IMR-90 (cell line): Measurements from ENCODE around the gene ULBP1. TPM values are rescaled to one million over a fixed set of nuclear protein-coding genes. Genes with fewer than 3 reads are reported as not detected.

Experiments
- ATAC-seq: fragments of 200-7000 bp; cut with Tn5 transposase; 2 replicates; pipeline ENCODE4 v1.9.1; 2020; ENCODE audit warnings: low read depth, mild to moderate bottlenecking, moderate library complexity
- BruUV-seq: library from RNA; stranded (reverse); fragments of 400-500 nt; replicated peaks from 2 replicates; lab custom pipeline; 2021; lab: Mats Ljungman, UMichigan
- CTCF ChIA-PET: fragments of 300-600 bp; formaldehyde crosslinking; extraction: SDS; loops from one replicate; lab custom pipeline; 2021; ENCODE audit warnings: antibody characterized with exemption; lab: Yijun Ruan, JAX
- POLR2A ChIA-PET: fragments of 300-600 bp; sonication (Branson Sonifier 250); formaldehyde crosslinking; loops from one replicate; lab custom pipeline; 2022; ENCODE audit warnings: antibody characterized with exemption; ENCODE audit not compliant: unreplicated experiment; lab: Charles Lee
- DNase-seq: peaks from one replicate; pipeline ENCODE4 v3.0.0; 2013
- H2AFZ ChIP-seq: replicated peaks from 2 replicates; pipeline ENCODE3; 2013; ENCODE audit warnings: low read length, mild to moderate bottlenecking; ENCODE audit not compliant: poor library complexity
- H2AK5ac ChIP-seq: 2 replicates; pipeline ENCODE4 v1.6.1; 2013; ENCODE audit warnings: low read depth, low read length, inconsistent platforms
- H2AK9ac ChIP-seq: replicated peaks from 2 replicates; pipeline ENCODE3; 2013; ENCODE audit warnings: mild to moderate bottlenecking, low read depth, low read length, moderate library complexity; ENCODE audit not compliant: poor library complexity
- H2BK120ac ChIP-seq: 2 replicates; pipeline ENCODE4 v1.6.1; 2013; ENCODE audit warnings: low read depth, low read length, inconsistent platforms
- H2BK15ac ChIP-seq: 3 replicates; pipeline ENCODE4 v1.6.1; 2013; ENCODE audit warnings: low read depth, low read length, inconsistent platforms
- H2BK20ac ChIP-seq: 2 replicates; pipeline ENCODE4 v1.6.1; 2013; ENCODE audit warnings: low read depth, mild to moderate bottlenecking, inconsistent platforms, low read length, moderate library complexity
- H2BK5ac ChIP-seq: 2 replicates; pipeline ENCODE4 v1.6.1; 2013; ENCODE audit warnings: mild to moderate bottlenecking, low read depth, low read length, inconsistent platforms; ENCODE audit not compliant: poor library complexity, severe bottlenecking
- H3K14ac ChIP-seq: replicated peaks from 2 replicates; pipeline ENCODE4 v1.6.1; 2013; ENCODE audit warnings: low read depth, low read length, inconsistent platforms
- H3K18ac ChIP-seq: 2 replicates; pipeline ENCODE4 v1.6.1; 2013; ENCODE audit warnings: low read depth, low read length, control low read depth
- H3K23ac ChIP-seq: 2 replicates; pipeline ENCODE4 v1.6.1; 2013; ENCODE audit warnings: low read depth, low read length, inconsistent platforms
- H3K27ac ChIP-seq: 2 replicates; pipeline ENCODE4 v1.5.1; 2013; ENCODE audit warnings: mild to moderate bottlenecking, control low read depth, low read length; ENCODE audit not compliant: insufficient read depth
- H3K27me3 ChIP-seq: 2 replicates; pipeline ENCODE4 v1.6.1; 2013; ENCODE audit warnings: low read length; ENCODE audit not compliant: control insufficient read depth, insufficient read depth
- H3K36me3 ChIP-seq: 2 replicates; pipeline ENCODE4 v1.6.1; 2013; ENCODE audit warnings: low read length, mixed read lengths; ENCODE audit not compliant: control insufficient read depth, insufficient read depth
- H3K4ac ChIP-seq: 2 replicates; pipeline ENCODE4 v1.6.1; 2013; ENCODE audit warnings: low read depth, low read length, inconsistent platforms
- H3K4me1 ChIP-seq: 2 replicates; pipeline ENCODE4 v1.6.1; 2013; ENCODE audit warnings: low read length, mixed read lengths; ENCODE audit not compliant: control insufficient read depth, insufficient read depth
- H3K4me2 ChIP-seq: 2 replicates; pipeline ENCODE4 v1.6.1; 2013; ENCODE audit warnings: low read depth, mild to moderate bottlenecking, control low read depth, low read length, moderate library complexity
- H3K4me3 ChIP-seq: 2 replicates; pipeline ENCODE4 v1.5.1; 2013; ENCODE audit warnings: low read depth, mild to moderate bottlenecking, control low read depth, low read length, moderate library complexity; ENCODE audit not compliant: insufficient read depth
- H3K56ac ChIP-seq: 2 replicates; pipeline ENCODE4 v1.6.1; 2013; ENCODE audit warnings: low read length, inconsistent platforms; ENCODE audit not compliant: insufficient read depth; ENCODE audit errors: extremely low read depth
- H3K79me1 ChIP-seq, 2 experiments: 2 replicates each; pipeline ENCODE4 v1.6.1; 2013; ENCODE audit warnings: low read length in 2 of 2, inconsistent platforms in 1 of 2, low read depth in 1 of 2
- H3K9ac ChIP-seq: 2 replicates; pipeline ENCODE4 v1.6.1; 2013; ENCODE audit warnings: low read depth, low read length, control low read depth
- H3K9me1 ChIP-seq: 2 replicates; pipeline ENCODE4 v1.6.1; 2013; ENCODE audit warnings: low read length, inconsistent platforms; ENCODE audit not compliant: insufficient read depth
- H3K9me3 ChIP-seq: 2 replicates; pipeline ENCODE4 v1.6.1; 2013; ENCODE audit warnings: low read length; ENCODE audit not compliant: control insufficient read depth, insufficient read depth
- H4K20me1 ChIP-seq: 2 replicates; pipeline ENCODE4 v1.6.1; 2013; ENCODE audit warnings: low read length, inconsistent platforms; ENCODE audit not compliant: insufficient read depth
- H4K5ac ChIP-seq: 2 replicates; pipeline ENCODE4 v1.6.1; 2013; ENCODE audit warnings: mild to moderate bottlenecking, low read depth, low read length, control low read depth
- H4K8ac ChIP-seq, 2 experiments: 2 replicates each; pipeline ENCODE4 v1.6.1; 2013; ENCODE audit warnings: low read depth in 2 of 2, low read length in 2 of 2, control low read depth in 1 of 2, inconsistent platforms in 1 of 2
- H4K91ac ChIP-seq: 2 replicates; pipeline ENCODE4 v1.6.1; 2013; ENCODE audit warnings: low read depth, low read length, inconsistent platforms; ENCODE audit not compliant: insufficient read depth
- BHLHE40 ChIP-seq: fragments of 150-350 bp; IDR thresholded peaks from 2 replicates; pipeline ENCODE4 v1.6.1; 2016; ENCODE audit warnings: mild to moderate bottlenecking, low read depth, low read length
- CHD1 ChIP-seq: IDR thresholded peaks from 2 replicates; pipeline ENCODE4 v1.6.1; 2012; ENCODE audit warnings: low read depth, low read length, improper control_type of control experiment
- CTCF ChIP-seq: conservative IDR thresholded peaks from 2 replicates; pipeline ENCODE4 v1.5.1; 2012; ENCODE audit warnings: mild to moderate bottlenecking, low read depth, low read length, improper control_type of control experiment
- ELK1 ChIP-seq: fragments of 150-350 bp; IDR thresholded peaks from 2 replicates; pipeline ENCODE4 v1.6.1; 2016; ENCODE audit warnings: low read depth, mild to moderate bottlenecking, low read length, moderate library complexity, borderline replicate concordance
- MAFK ChIP-seq: IDR thresholded peaks from 2 replicates; pipeline ENCODE4 v1.6.1; 2012; ENCODE audit warnings: low read depth, low read length, improper control_type of control experiment
- MAZ ChIP-seq: IDR thresholded peaks from 2 replicates; pipeline ENCODE4 v1.6.1; 2012; ENCODE audit warnings: low read depth, mild to moderate bottlenecking, low read length, improper control_type of control experiment, moderate library complexity, borderline replicate concordance
- POLR2A ChIP-seq: IDR thresholded peaks from 2 replicates; pipeline ENCODE4 v1.6.1; 2012; ENCODE audit warnings: mild to moderate bottlenecking, low read depth, low read length
- RCOR1 ChIP-seq: IDR thresholded peaks from 2 replicates; pipeline ENCODE4 v1.6.1; 2012; ENCODE audit warnings: mild to moderate bottlenecking, low read length, improper control_type of control experiment; ENCODE audit not compliant: insufficient replicate concordance
- SMC3 ChIP-seq: fragments of 150-350 bp; IDR thresholded peaks from 2 replicates; pipeline ENCODE4 v1.6.1; 2016; ENCODE audit warnings: low read depth, mild to moderate bottlenecking, antibody characterized with exemption, low read length, moderate library complexity
- WGBS, 2 experiments: methylation state at CpG; one replicate each; pipeline versions ENCODE4 v1.1.5 to v1.1.7; 2013; ENCODE audit warnings: missing lambda C conversion rate in 2 of 2; ENCODE audit not compliant: insufficient read length in 1 of 2; ENCODE audit errors: extremely low coverage in 2 of 2; 5-methylcytosine and 5-hydroxymethylcytosine counted together
- dilution Hi-C: fragments of 300-500 bp; cut with HindIII; formaldehyde crosslinking; loops from one replicate; pipeline ENCODE4 v1.14.3; 2018; ENCODE audit warnings: low sequenced_read_pairs; ENCODE audit not compliant: unreplicated experiment
- in situ Hi-C: fragments of 300-500 bp; cut with MboI; formaldehyde crosslinking; loops from 3 replicates; pipeline ENCODE4 v1.14.3; 2019; ENCODE audit warnings: low sequenced_read_pairs, inconsistent platforms, mixed read lengths
- intact Hi-C: fragments of 100-400 bp; cut with micrococcal nuclease; formaldehyde crosslinking; loops from 2 replicates; pipeline ENCODE4 v1.10.0; 2022
- polyA plus RNA-seq, 3 experiments: library from polyadenylated mRNA; depleted of rRNA; stranded (reverse); fragments of >200 nt; gene quantifications; 2 replicates each; pipeline ENCODE4 v1.2.3, GENCODE V29; 2012; ENCODE audit warnings: low replicate concordance in 1 of 3
- total RNA-seq: library from RNA; depleted of rRNA; stranded (reverse); fragments of >200 nt; gene quantifications from 2 replicates; pipeline ENCODE4 v1.2.3, GENCODE V29; 2012
- TF ChIP-seq, protein P1 (sequence below): fragments of 150-350 bp; IDR thresholded peaks from 2 replicates; pipeline ENCODE4 v1.6.1; 2017; ENCODE audit warnings: mild to moderate bottlenecking, antibody characterized with exemption, low read length, low read depth

Gene ULBP1
- total and polyA plus RNA-seq, 2 of the 4 experiments (the other 2 are of a cell fraction): 0.18 to 0.87 TPM

GRCh38 chr6:149987602-149988107 is 23.9 kb downstream of the ULBP1 start:
- intact Hi-C loops (no loop called here), in situ Hi-C loops (no loop called here), dilution Hi-C loops (no loop called here)
- no peak overlapping the region for H2AK5ac ChIP-seq
- H3K4me2 ChIP-seq: no peak overlapping the region
- no peak overlapping the region for H3K4me3 ChIP-seq
- no peak overlapping the region for H2BK5ac ChIP-seq
- H3K4me1 ChIP-seq: no peaks in the 10 kb centered on the region
- H3K27ac ChIP-seq: no peak overlapping the region
- no peak overlapping the region for H3K9ac ChIP-seq
- POLR2A ChIA-PET: no interaction called here
- CTCF ChIA-PET: no interaction called here
- DNase-seq: no peak
- H4K20me1 ChIP-seq: no peaks in the 10 kb centered on the region; the same call in 1 of the 2 replicates
- no peak overlapping the region for H2AFZ ChIP-seq
- ATAC-seq: no peak
- peaks cover 76% of the 10 kb centered on the region for H3K27me3 ChIP-seq
- H3K36me3 ChIP-seq: no peaks in the 10 kb centered on the region
- no peaks in the 10 kb centered on the region for H3K79me1 ChIP-seq
- no peak overlapping the region for H3K14ac ChIP-seq
- H3K9me1 ChIP-seq: no peaks in the 10 kb centered on the region
- TF ChIP-seq SMC3 (no peak), CHD1 (no peak), POLR2A (no peak), CTCF (no peak), MAZ (no peak), MAFK (no peak), BHLHE40 (no peak), ELK1 (no peak), RCOR1 (no peak)
- TF ChIP-seq, protein P1, sequence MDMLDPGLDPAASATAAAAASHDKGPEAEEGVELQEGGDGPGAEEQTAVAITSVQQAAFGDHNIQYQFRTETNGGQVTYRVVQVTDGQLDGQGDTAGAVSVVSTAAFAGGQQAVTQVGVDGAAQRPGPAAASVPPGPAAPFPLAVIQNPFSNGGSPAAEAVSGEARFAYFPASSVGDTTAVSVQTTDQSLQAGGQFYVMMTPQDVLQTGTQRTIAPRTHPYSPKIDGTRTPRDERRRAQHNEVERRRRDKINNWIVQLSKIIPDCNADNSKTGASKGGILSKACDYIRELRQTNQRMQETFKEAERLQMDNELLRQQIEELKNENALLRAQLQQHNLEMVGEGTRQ: no peak
- no peak overlapping the region for H4K5ac ChIP-seq
- no peak overlapping the region for H2AK9ac ChIP-seq
- no CpG with 5 or more reads among the region's 2 CpGs for WGBS, 2 experiments
- H2BK15ac ChIP-seq: no peak overlapping the region
- H3K4ac ChIP-seq: no peak overlapping the region
- H3K9me3 ChIP-seq: peaks cover 20% of the 10 kb centered on the region
- no peak overlapping the region for H4K91ac ChIP-seq
- no peak overlapping the region for H4K8ac ChIP-seq
- no peak overlapping the region for H3K18ac ChIP-seq
- no peak overlapping the region for H3K23ac ChIP-seq
- H2BK120ac ChIP-seq: no peak overlapping the region
- H3K56ac ChIP-seq: no peak overlapping the region
- no peak overlapping the region for H2BK20ac ChIP-seq
- BruUV-seq: no TSS peak
